NCI-H460 (cell line): ENCODE measurements around the gene AHNAK2. TPM values are rescaled to one million over a fixed set of nuclear protein-coding genes. Genes with fewer than 3 reads are reported as not detected.

Experiments used
- DNase-seq: peaks from one replicate; pipeline ENCODE4 v3.0.0-alpha.2; 2016; ENCODE audit warnings: low read depth; ENCODE audit errors: extremely low read depth
- total RNA-seq: library from RNA; depleted of rRNA; stranded (reverse); fragments of >200 nt; shearing (Covaris generic); gene quantifications from 2 replicates; pipeline ENCODE4 v1.2.3, GENCODE V29; 2014

The AHNAK2 gene
- total RNA-seq, 1 experiment from 2014 or later, result 38.2 TPM

- no peak for DNase-seq
Measured at GRCh38 chr14:105012171-105012985, 34.2 kb upstream of the AHNAK2 start.

GRCh38 chr14:105011312-105011990 is 33.3 kb upstream of the AHNAK2 start:
- DNase-seq, result no peak

- no peak for DNase-seq
Measured at GRCh38 chr14:105010891-105011291, 32.7 kb upstream of the AHNAK2 start.

- DNase-seq, result no peak
Measured at GRCh38 chr14:105010106-105010505, 31.9 kb upstream of the AHNAK2 start.

- DNase-seq, result no peak
Measured at GRCh38 chr14:105007593-105008264, 29.6 kb upstream of the AHNAK2 start.

GRCh38 chr14:105006831-105007592 is 28.8 kb upstream of the AHNAK2 start:
- no peak for DNase-seq

GRCh38 chr14:105005929-105006830 is 28.0 kb upstream of the AHNAK2 start:
- DNase-seq, result no peak

GRCh38 chr14:105005329-105005928 is 27.3 kb upstream of the AHNAK2 start:
- no peak for DNase-seq

GRCh38 chr14:104999361-104999760 is 21.2 kb upstream of the AHNAK2 start:
- DNase-seq, result no peak

- no peak for DNase-seq
Measured at GRCh38 chr14:104998801-104999200, 20.6 kb upstream of the AHNAK2 start.

GRCh38 chr14:104996483-104996882 is 18.3 kb upstream of the AHNAK2 start:
- no peak for DNase-seq

GRCh38 chr14:104996032-104996431 is 17.9 kb upstream of the AHNAK2 start:
- DNase-seq, result no peak

- no peak for DNase-seq
Measured at GRCh38 chr14:104994978-104995377, 16.8 kb upstream of the AHNAK2 start.

GRCh38 chr14:104993808-104994591 is 15.8 kb upstream of the AHNAK2 start:
- no peak for DNase-seq

GRCh38 chr14:104993306-104993705 is 15.1 kb upstream of the AHNAK2 start:
- no peak for DNase-seq

GRCh38 chr14:104992501-104992900 is 14.3 kb upstream of the AHNAK2 start:
- DNase-seq, result no peak

GRCh38 chr14:104991896-104992230 is 13.7 kb upstream of the AHNAK2 start:
- DNase-seq, result no peak

- DNase-seq, result no peak
Measured at GRCh38 chr14:104989951-104990303, 11.8 kb upstream of the AHNAK2 start.
